Neural cell (in vitro differentiated cells): ENCODE measurements around the gene EVA1B. TPM values are rescaled to one million over a fixed set of nuclear protein-coding genes. Genes with fewer than 3 reads are reported as not detected.

Experiments
- H2AFZ ChIP-seq: fragments of 200-600, 300-800 bp; sonication (generic), shearing (Covaris generic); 2 replicates; pipeline ENCODE4 v1.6.0; 2014; ENCODE audit warnings: low read depth, mild to moderate bottlenecking, antibody characterized with exemption, low read length, moderate library complexity
- H3F3A ChIP-seq: fragments of 200-600 bp; shearing (Covaris generic); 2 replicates; pipeline ENCODE4 v1.6.1; 2016; ENCODE audit warnings: mild to moderate bottlenecking, moderate library complexity, mixed read lengths, antibody characterized with exemption, low read length; ENCODE audit not compliant: insufficient read depth, poor library complexity, severe bottlenecking
- H3K27ac ChIP-seq: fragments of 200-600, 300-800 bp; sonication (generic), shearing (Covaris generic); 2 replicates; pipeline ENCODE4 v1.5.1; 2014; ENCODE audit warnings: mild to moderate bottlenecking, low read length, moderate library complexity
- H3K27me3 ChIP-seq: fragments of 300-800, 200-600 bp; sonication (generic), shearing (Covaris generic); 2 replicates; pipeline ENCODE4 v1.6.0; 2014; ENCODE audit warnings: mild to moderate bottlenecking, low read depth, low read length, moderate library complexity; ENCODE audit not compliant: insufficient read depth
- H3K36me3 ChIP-seq: fragments of 300-800, 200-600 bp; sonication (generic), shearing (Covaris generic); 2 replicates; pipeline ENCODE4 v1.5.1; 2014; ENCODE audit warnings: mild to moderate bottlenecking, antibody characterized with exemption, low read length, moderate library complexity; ENCODE audit not compliant: insufficient read depth
- H3K4me2 ChIP-seq: fragments of 300-800, 200-600 bp; sonication (generic), shearing (Covaris generic); 2 replicates; pipeline ENCODE4 v1.6.0; 2014; ENCODE audit warnings: mild to moderate bottlenecking, low read length
- H3K4me3 ChIP-seq: fragments of 300-800, 200-600 bp; sonication (generic), shearing (Covaris generic); 2 replicates; pipeline ENCODE4 v1.5.1; 2014; ENCODE audit warnings: mild to moderate bottlenecking, low read length, moderate library complexity
- H3K79me2 ChIP-seq: fragments of 200-600 bp; shearing (Covaris generic); replicated peaks from 2 replicates; pipeline ENCODE4 v1.6.0; 2014; ENCODE audit warnings: mild to moderate bottlenecking, low read length, moderate library complexity; ENCODE audit not compliant: insufficient read depth
- H3K9ac ChIP-seq: fragments of 300-800, 200-600 bp; sonication (generic), shearing (Covaris generic); 2 replicates; pipeline ENCODE4 v1.6.1; 2016; ENCODE audit warnings: mild to moderate bottlenecking, low read length, mixed read lengths
- H3K9me2 ChIP-seq: fragments of 200-600 bp; shearing (Covaris generic); 2 replicates; pipeline ENCODE4 v1.6.1; 2016; ENCODE audit warnings: mild to moderate bottlenecking, low read length, mixed read lengths; ENCODE audit not compliant: insufficient read depth
- H3K9me3 ChIP-seq: fragments of 200-600, 300-800 bp; sonication (generic), shearing (Covaris generic); 2 replicates; pipeline ENCODE4 v1.6.1; 2016; ENCODE audit warnings: mild to moderate bottlenecking, mixed run types, low read length, moderate library complexity, mixed read lengths
- H4K20me1 ChIP-seq: fragments of 200-600 bp; shearing (Covaris generic); 2 replicates; pipeline ENCODE4 v1.6.1; 2016; ENCODE audit warnings: mild to moderate bottlenecking, mixed run types; ENCODE audit not compliant: insufficient read depth
- EP300 ChIP-seq: fragments of 450-650 bp; conservative IDR thresholded peaks from 2 replicates; pipeline ENCODE4 v1.6.1; 2014; ENCODE audit warnings: antibody characterized with exemption, mild to moderate bottlenecking, moderate library complexity; ENCODE audit not compliant: poor library complexity, severe bottlenecking
- EZH2 ChIP-seq: fragments of 200-600, 300-800 bp; shearing (Covaris generic), sonication (generic); IDR thresholded peaks from 2 replicates; pipeline ENCODE4 v1.6.1; 2014; ENCODE audit warnings: antibody characterized with exemption, low read length, borderline replicate concordance, mild to moderate bottlenecking; ENCODE audit not compliant: insufficient read depth, poor library complexity, severe bottlenecking
- MXI1 ChIP-seq: fragments of 450-650 bp; conservative IDR thresholded peaks from 2 replicates; pipeline ENCODE4 v1.6.1; 2014; ENCODE audit warnings: antibody characterized with exemption, mild to moderate bottlenecking; ENCODE audit not compliant: poor library complexity, severe bottlenecking
- POLR2AphosphoS5 ChIP-seq: IDR thresholded peaks from 2 replicates; pipeline ENCODE4 v1.6.1; 2012
- RAD21 ChIP-seq: fragments of 450-650 bp; conservative IDR thresholded peaks from 2 replicates; pipeline ENCODE4 v1.6.1; 2014; ENCODE audit warnings: antibody characterized with exemption, mild to moderate bottlenecking, moderate library complexity
- SMC3 ChIP-seq: fragments of 450-650 bp; conservative IDR thresholded peaks from 2 replicates; pipeline ENCODE4 v1.6.1; 2014; ENCODE audit warnings: antibody characterized with exemption, mild to moderate bottlenecking, moderate library complexity; ENCODE audit not compliant: poor library complexity
- TAF1 ChIP-seq: IDR thresholded peaks from 2 replicates; pipeline ENCODE4 v1.6.1; 2012; ENCODE audit warnings: low read depth
- polyA plus RNA-seq: library from polyadenylated mRNA; depleted of rRNA; stranded (reverse); fragments of >200 nt; gene quantifications from 2 replicates; pipeline ENCODE4 v1.2.3, GENCODE V29; 2014
- TF ChIP-seq, protein P1 (sequence below): fragments of 450-650 bp; IDR thresholded peaks from 2 replicates; pipeline ENCODE4 v1.5.1; 2014; ENCODE audit warnings: antibody characterized with exemption, mild to moderate bottlenecking, moderate library complexity; ENCODE audit not compliant: poor library complexity, severe bottlenecking
- TF ChIP-seq, protein P2 (sequence below): IDR thresholded peaks from 2 replicates; pipeline ENCODE4 v1.6.1; 2012; ENCODE audit warnings: borderline replicate concordance

The EVA1B gene
- polyA plus RNA-seq, 1 donor from 2014 or later: 0.25 TPM

DNA sequence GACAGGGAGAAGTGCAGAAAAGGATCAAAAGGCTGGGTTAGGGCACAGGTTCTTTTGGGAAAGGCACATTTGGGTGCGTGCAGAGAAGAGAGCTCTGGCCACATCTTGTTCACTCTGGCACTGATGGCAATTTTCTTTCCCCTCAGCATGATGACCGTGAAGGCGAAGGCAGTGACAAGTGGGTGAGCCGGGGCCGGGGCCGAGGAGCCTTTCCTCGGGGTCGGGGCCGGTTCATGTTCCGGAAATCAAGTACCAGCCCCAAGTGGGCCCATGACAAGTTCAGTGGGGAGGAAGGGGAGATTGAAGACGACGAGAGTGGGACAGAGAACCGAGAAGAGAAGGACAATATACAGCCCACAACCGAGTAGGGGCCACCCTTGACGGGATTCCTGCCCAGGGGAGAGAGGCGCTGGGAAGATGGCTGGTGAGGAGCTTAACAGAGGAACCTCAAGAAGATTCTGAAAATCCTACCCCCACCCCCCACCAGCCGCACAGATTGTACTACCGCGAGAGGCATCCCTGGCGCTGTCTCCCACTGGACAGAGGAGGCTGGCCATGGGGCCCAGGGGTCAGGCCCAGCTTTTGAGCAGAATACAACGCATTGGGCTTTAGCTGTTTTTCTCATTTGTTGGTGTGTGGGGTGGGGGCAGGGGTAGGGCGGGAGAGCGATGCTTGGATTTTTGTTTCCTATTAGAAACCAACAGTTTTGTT is 19.6 kb downstream of the EVA1B start:
- Histone ChIP-seq H3K9me2 (no peaks in the 10 kb centered on the region), H3K9ac (no peak overlapping the region), H3K27ac (no peak overlapping the region), H3K79me2 (no peaks in the 10 kb centered on the region), H2AFZ (no peak overlapping the region), H3F3A (no peaks in the 10 kb centered on the region), H4K20me1 (no peaks in the 10 kb centered on the region), H3K9me3 (no peaks in the 10 kb centered on the region), H3K4me3 (no peak overlapping the region), H3K36me3 (no peaks in the 10 kb centered on the region), H3K4me2 (no peak overlapping the region), H3K27me3 (no peaks in the 10 kb centered on the region)
- TF ChIP-seq EP300 (no peak), TAF1 (no peak), RAD21 (no peak), MXI1 (no peak), SMC3 (no peak), POLR2AphosphoS5 (no peak), EZH2 (no peak)
- TF ChIP-seq, protein P1, sequence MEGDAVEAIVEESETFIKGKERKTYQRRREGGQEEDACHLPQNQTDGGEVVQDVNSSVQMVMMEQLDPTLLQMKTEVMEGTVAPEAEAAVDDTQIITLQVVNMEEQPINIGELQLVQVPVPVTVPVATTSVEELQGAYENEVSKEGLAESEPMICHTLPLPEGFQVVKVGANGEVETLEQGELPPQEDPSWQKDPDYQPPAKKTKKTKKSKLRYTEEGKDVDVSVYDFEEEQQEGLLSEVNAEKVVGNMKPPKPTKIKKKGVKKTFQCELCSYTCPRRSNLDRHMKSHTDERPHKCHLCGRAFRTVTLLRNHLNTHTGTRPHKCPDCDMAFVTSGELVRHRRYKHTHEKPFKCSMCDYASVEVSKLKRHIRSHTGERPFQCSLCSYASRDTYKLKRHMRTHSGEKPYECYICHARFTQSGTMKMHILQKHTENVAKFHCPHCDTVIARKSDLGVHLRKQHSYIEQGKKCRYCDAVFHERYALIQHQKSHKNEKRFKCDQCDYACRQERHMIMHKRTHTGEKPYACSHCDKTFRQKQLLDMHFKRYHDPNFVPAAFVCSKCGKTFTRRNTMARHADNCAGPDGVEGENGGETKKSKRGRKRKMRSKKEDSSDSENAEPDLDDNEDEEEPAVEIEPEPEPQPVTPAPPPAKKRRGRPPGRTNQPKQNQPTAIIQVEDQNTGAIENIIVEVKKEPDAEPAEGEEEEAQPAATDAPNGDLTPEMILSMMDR: no peak
- TF ChIP-seq, protein P2, sequence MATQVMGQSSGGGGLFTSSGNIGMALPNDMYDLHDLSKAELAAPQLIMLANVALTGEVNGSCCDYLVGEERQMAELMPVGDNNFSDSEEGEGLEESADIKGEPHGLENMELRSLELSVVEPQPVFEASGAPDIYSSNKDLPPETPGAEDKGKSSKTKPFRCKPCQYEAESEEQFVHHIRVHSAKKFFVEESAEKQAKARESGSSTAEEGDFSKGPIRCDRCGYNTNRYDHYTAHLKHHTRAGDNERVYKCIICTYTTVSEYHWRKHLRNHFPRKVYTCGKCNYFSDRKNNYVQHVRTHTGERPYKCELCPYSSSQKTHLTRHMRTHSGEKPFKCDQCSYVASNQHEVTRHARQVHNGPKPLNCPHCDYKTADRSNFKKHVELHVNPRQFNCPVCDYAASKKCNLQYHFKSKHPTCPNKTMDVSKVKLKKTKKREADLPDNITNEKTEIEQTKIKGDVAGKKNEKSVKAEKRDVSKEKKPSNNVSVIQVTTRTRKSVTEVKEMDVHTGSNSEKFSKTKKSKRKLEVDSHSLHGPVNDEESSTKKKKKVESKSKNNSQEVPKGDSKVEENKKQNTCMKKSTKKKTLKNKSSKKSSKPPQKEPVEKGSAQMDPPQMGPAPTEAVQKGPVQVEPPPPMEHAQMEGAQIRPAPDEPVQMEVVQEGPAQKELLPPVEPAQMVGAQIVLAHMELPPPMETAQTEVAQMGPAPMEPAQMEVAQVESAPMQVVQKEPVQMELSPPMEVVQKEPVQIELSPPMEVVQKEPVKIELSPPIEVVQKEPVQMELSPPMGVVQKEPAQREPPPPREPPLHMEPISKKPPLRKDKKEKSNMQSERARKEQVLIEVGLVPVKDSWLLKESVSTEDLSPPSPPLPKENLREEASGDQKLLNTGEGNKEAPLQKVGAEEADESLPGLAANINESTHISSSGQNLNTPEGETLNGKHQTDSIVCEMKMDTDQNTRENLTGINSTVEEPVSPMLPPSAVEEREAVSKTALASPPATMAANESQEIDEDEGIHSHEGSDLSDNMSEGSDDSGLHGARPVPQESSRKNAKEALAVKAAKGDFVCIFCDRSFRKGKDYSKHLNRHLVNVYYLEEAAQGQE: no peak

DNA sequence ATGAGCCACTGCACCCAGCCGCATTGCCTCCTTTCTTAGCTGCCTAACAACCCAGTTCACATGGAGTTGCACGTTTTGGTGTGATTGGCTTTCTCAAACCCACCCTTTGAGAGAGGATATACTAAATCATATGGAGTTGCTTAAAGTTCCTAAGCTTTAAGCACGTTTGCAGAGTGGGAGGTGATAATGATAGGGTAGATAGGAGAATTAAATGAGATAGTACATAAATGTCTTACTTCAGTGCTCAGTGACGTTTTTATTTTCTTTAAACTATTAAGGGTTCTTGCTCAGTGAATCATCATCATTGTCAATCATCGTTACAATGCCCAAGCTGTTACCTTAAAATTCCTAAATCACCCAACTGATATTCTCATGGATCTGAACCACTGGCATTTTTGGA is 20.2 kb downstream of the EVA1B start:
- no peaks in the 10 kb centered on the region for H3F3A ChIP-seq
- no peak overlapping the region for H3K4me3 ChIP-seq
- no peak overlapping the region for H2AFZ ChIP-seq
- no peaks in the 10 kb centered on the region for H3K27me3 ChIP-seq
- no peaks in the 10 kb centered on the region for H3K9me3 ChIP-seq
- H3K9me2 ChIP-seq: no peaks in the 10 kb centered on the region
- no peaks in the 10 kb centered on the region for H3K36me3 ChIP-seq
- H3K79me2 ChIP-seq: no peaks in the 10 kb centered on the region
- H3K9ac ChIP-seq: no peak overlapping the region
- TF ChIP-seq POLR2AphosphoS5 (no peak), MXI1 (no peak), EZH2 (no peak), SMC3 (no peak), RAD21 (no peak), EP300 (no peak), TAF1 (no peak)
- TF ChIP-seq, protein P1: no peak
- TF ChIP-seq, protein P2: no peak
- H3K4me2 ChIP-seq: no peak overlapping the region
- H4K20me1 ChIP-seq: no peaks in the 10 kb centered on the region
- no peak overlapping the region for H3K27ac ChIP-seq
